Measurements from ENCODE around the gene PUSL1. TPM values are rescaled to one million over a fixed set of nuclear protein-coding genes. Genes with fewer than 3 reads are reported as not detected.
A peak's percentile ranks its signal among the peaks of the same experiment; 100 is the strongest.

PUSL1 gene
- total RNA-seq, 2 experiments from 2014 or later: 31.3 to 57.1 TPM

- intact Hi-C loops (cut with micrococcal nuclease; ENCODE audit: unreplicated experiment): loop anchor here (5.0 kb wide), 1 partner anchor 117 kb away; no protein-coding TSS in a partner anchor
- peaks cover 10% of the 10 kb centered on the region for H3K36me3 ChIP-seq (ENCODE audit: insufficient read depth, low read length)
- ChIA-PET CTCF (ENCODE audit: unreplicated experiment) (no interaction called here), POLR2A (no interaction called here)
- H3K27ac ChIP-seq (ENCODE audit: low read depth, low read length, poor library complexity, severe bottlenecking): no peak overlapping the region
- peaks cover 10% of the 10 kb centered on the region for H3K4me1 ChIP-seq (ENCODE audit: insufficient read depth, low read length, poor library complexity, severe bottlenecking)
- no TSS peak for BruUV-seq (replicated peaks)
- H3K9me2 ChIP-seq (ENCODE audit: insufficient read depth, low read length): no peaks in the 10 kb centered on the region
- H3K79me2 ChIP-seq (ENCODE audit: insufficient read depth, low read depth, low read length): no peaks in the 10 kb centered on the region
- H2AFZ ChIP-seq (ENCODE audit: low read length): no peak overlapping the region
- H4K20me1 ChIP-seq (ENCODE audit: insufficient read depth, low read length): no peaks in the 10 kb centered on the region; the same call in 1 of the 2 replicates
- H3K9me3 ChIP-seq (ENCODE audit: low read length): no peaks in the 10 kb centered on the region
- TF ChIP-seq, protein P1, sequence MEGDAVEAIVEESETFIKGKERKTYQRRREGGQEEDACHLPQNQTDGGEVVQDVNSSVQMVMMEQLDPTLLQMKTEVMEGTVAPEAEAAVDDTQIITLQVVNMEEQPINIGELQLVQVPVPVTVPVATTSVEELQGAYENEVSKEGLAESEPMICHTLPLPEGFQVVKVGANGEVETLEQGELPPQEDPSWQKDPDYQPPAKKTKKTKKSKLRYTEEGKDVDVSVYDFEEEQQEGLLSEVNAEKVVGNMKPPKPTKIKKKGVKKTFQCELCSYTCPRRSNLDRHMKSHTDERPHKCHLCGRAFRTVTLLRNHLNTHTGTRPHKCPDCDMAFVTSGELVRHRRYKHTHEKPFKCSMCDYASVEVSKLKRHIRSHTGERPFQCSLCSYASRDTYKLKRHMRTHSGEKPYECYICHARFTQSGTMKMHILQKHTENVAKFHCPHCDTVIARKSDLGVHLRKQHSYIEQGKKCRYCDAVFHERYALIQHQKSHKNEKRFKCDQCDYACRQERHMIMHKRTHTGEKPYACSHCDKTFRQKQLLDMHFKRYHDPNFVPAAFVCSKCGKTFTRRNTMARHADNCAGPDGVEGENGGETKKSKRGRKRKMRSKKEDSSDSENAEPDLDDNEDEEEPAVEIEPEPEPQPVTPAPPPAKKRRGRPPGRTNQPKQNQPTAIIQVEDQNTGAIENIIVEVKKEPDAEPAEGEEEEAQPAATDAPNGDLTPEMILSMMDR (conservative IDR thresholded peaks at IDR 0.05; ENCODE audit: low read length): peak; percentile 50; the same call in 1 of the 2 replicates
- no peak for TF ChIP-seq EZH2phosphoT487 (IDR thresholded peaks at IDR 0.05; ENCODE audit: borderline replicate concordance, low read depth, low read length)
- H3K4me3 ChIP-seq (ENCODE audit: low read depth, low read length, poor library complexity, severe bottlenecking): no peak overlapping the region
- no peak for DNase-seq (ENCODE audit: low spot score)
- H3K4me2 ChIP-seq (ENCODE audit: low read length): no peak overlapping the region
These were observed 36.4 kb downstream of the PUSL1 start for GRCh38 chr1:1344655-1345361.

- CTCF ChIA-PET (ENCODE audit: unreplicated experiment): interaction anchor here (1.3 kb wide), 1 partner anchor 7 kb away, joined by 5 read pairs; no protein-coding TSS in a partner anchor
These were observed 37.0 kb downstream of the PUSL1 start for GRCh38 chr1:1345384-1345783.

More at GRCh38 chr1:1345384-1345783, 37.0 kb downstream of the PUSL1 start:
- Histone ChIP-seq H3K4me3 (ENCODE audit: low read depth, low read length, poor library complexity, severe bottlenecking) (no peak overlapping the region), H4K20me1 (ENCODE audit: insufficient read depth, low read length) (no peaks in the 10 kb centered on the region; the same call in 1 of the 2 replicates), H3K36me3 (ENCODE audit: insufficient read depth, low read length) (peaks cover 6% of the 10 kb centered on the region), H3K4me2 (ENCODE audit: low read length) (no peak overlapping the region), H3K27ac (ENCODE audit: low read depth, low read length, poor library complexity, severe bottlenecking) (no peak overlapping the region), H3K79me2 (ENCODE audit: insufficient read depth, low read depth, low read length) (no peaks in the 10 kb centered on the region), H3K9me2 (ENCODE audit: insufficient read depth, low read length) (no peaks in the 10 kb centered on the region), H2AFZ (ENCODE audit: low read length) (no peak overlapping the region), H3K4me1 (ENCODE audit: insufficient read depth, low read length, poor library complexity, severe bottlenecking) (peaks cover 10% of the 10 kb centered on the region), H3K9me3 (ENCODE audit: low read length) (no peaks in the 10 kb centered on the region)
- intact Hi-C loops (cut with micrococcal nuclease; ENCODE audit: unreplicated experiment): loop anchor here (5.0 kb wide), 1 partner anchor 117 kb away; no protein-coding TSS in a partner anchor
- BruUV-seq (replicated peaks): no TSS peak
- no peak for DNase-seq (ENCODE audit: low spot score)
- TF ChIP-seq EZH2phosphoT487 (IDR thresholded peaks at IDR 0.05; ENCODE audit: borderline replicate concordance, low read depth, low read length): no peak
- TF ChIP-seq, protein P1 (conservative IDR thresholded peaks at IDR 0.05; ENCODE audit: low read length): no peak
- POLR2A ChIA-PET: interaction anchor here (1.0 kb wide), 1 partner anchor 27 kb away, joined by 3 read pairs; no protein-coding TSS in a partner anchor
